ENCODE measurements around the gene ENTPD2. TPM values are rescaled to one million over a fixed set of nuclear protein-coding genes. Genes with fewer than 3 reads are reported as not detected.
A peak's percentile ranks its signal among the peaks of the same experiment; 100 is the strongest.

ENTPD2 gene
- total RNA-seq, 1 donor from 2014 or later: 5.2 TPM

GRCh38 chr9:137027369-137028262, 26.2 kb downstream of the ENTPD2 start, which contains the start of gene ABCA2:
TSS of gene ABCA2 (minus strand) at chr9:137028237. CDS start at chr9:137028140, 97 bp downstream.
- H3K27ac Mint-ChIP-seq: peak within 1 kb of the TSS; percentile 47
- peaks cover 8% of the 10 kb centered on the region for H3K4me1 Mint-ChIP-seq

DNA sequence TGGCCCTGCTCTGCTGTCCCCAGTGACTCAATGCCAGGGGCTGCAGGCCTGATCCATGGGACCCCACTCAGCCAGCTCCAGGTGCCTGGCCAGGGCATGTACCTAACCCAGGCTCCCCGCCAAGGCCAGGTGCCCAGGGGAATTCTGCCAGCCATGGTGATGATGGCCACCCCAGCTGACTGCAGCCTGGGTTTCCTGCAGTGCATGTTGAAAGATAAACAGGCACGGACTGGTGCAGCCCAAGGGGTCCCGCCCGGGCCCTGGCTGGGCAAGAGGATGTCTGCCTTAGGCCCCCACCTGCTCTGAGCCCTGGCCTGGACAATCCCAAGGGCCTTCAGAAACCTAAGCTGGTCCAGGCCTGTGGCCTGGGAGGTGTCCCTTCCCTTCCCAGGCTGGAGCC, 27.0 kb downstream of the ENTPD2 start:
- TF ChIP-seq, protein P1, sequence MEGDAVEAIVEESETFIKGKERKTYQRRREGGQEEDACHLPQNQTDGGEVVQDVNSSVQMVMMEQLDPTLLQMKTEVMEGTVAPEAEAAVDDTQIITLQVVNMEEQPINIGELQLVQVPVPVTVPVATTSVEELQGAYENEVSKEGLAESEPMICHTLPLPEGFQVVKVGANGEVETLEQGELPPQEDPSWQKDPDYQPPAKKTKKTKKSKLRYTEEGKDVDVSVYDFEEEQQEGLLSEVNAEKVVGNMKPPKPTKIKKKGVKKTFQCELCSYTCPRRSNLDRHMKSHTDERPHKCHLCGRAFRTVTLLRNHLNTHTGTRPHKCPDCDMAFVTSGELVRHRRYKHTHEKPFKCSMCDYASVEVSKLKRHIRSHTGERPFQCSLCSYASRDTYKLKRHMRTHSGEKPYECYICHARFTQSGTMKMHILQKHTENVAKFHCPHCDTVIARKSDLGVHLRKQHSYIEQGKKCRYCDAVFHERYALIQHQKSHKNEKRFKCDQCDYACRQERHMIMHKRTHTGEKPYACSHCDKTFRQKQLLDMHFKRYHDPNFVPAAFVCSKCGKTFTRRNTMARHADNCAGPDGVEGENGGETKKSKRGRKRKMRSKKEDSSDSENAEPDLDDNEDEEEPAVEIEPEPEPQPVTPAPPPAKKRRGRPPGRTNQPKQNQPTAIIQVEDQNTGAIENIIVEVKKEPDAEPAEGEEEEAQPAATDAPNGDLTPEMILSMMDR (IDR thresholded peaks at IDR 0.05; ENCODE audit: unreplicated experiment): no peak
- no peaks in the 10 kb centered on the region for H3K36me3 Mint-ChIP-seq
- no peaks in the 10 kb centered on the region for H3K9me3 Mint-ChIP-seq
- H3K4me1 Mint-ChIP-seq: peaks cover 8% of the 10 kb centered on the region
- no peaks in the 10 kb centered on the region for H3K27me3 Mint-ChIP-seq (ENCODE audit: low read depth)
- no peak overlapping the region for H3K27ac Mint-ChIP-seq
- no peak for DNase-seq (ENCODE audit: low spot score in 2 of 2, unreplicated experiment in 2 of 2)
- H3K4me3 Mint-ChIP-seq: peak overlapping the region; percentile 77

More at GRCh38 chr9:137027369-137028262, 26.2 kb downstream of the ENTPD2 start, which contains the start of gene ABCA2:
- Mint-ChIP-seq H3K9me3 (no peaks in the 10 kb centered on the region), H3K27me3 (ENCODE audit: low read depth) (no peaks in the 10 kb centered on the region), H3K36me3 (no peaks in the 10 kb centered on the region), H3K4me3 (peak within 1 kb of the TSS; percentile 77)
- no peak for DNase-seq (ENCODE audit: low spot score in 2 of 2, unreplicated experiment in 2 of 2)
- TF ChIP-seq, protein P1 (IDR thresholded peaks at IDR 0.05; ENCODE audit: unreplicated experiment): no peak

- H3K27me3 Mint-ChIP-seq (ENCODE audit: low read depth): no peaks in the 10 kb centered on the region
- H3K27ac Mint-ChIP-seq: no peak overlapping the region
- peaks cover 8% of the 10 kb centered on the region for H3K4me1 Mint-ChIP-seq
- DNase-seq (ENCODE audit: low spot score in 2 of 2, unreplicated experiment in 2 of 2): no peak
- peak overlapping the region; percentile 77 for H3K4me3 Mint-ChIP-seq
- TF ChIP-seq, protein P1 (IDR thresholded peaks at IDR 0.05; ENCODE audit: unreplicated experiment): no peak
- no peaks in the 10 kb centered on the region for H3K9me3 Mint-ChIP-seq
- H3K36me3 Mint-ChIP-seq: no peaks in the 10 kb centered on the region
These were observed 27.5 kb downstream of the ENTPD2 start for GRCh38 chr9:137026384-137026783.

GRCh38 chr9:137025517-137025966, 28.3 kb downstream of the ENTPD2 start:
- no peak overlapping the region for H3K4me3 Mint-ChIP-seq
- H3K36me3 Mint-ChIP-seq: no peaks in the 10 kb centered on the region
- H3K9me3 Mint-ChIP-seq: no peaks in the 10 kb centered on the region
- TF ChIP-seq, protein P1 (IDR thresholded peaks at IDR 0.05; ENCODE audit: unreplicated experiment): no peak
- no peak overlapping the region for H3K27ac Mint-ChIP-seq
- no peaks in the 10 kb centered on the region for H3K27me3 Mint-ChIP-seq (ENCODE audit: low read depth)
- peaks cover 8% of the 10 kb centered on the region for H3K4me1 Mint-ChIP-seq
- DNase-seq (ENCODE audit: low spot score in 2 of 2, unreplicated experiment in 2 of 2): no peak

GRCh38 chr9:137023583-137023991, 30.3 kb downstream of the ENTPD2 start:
- Mint-ChIP-seq H3K27me3 (ENCODE audit: low read depth) (no peaks in the 10 kb centered on the region), H3K27ac (no peak overlapping the region), H3K9me3 (no peaks in the 10 kb centered on the region), H3K4me3 (no peak overlapping the region), H3K4me1 (peaks cover 3% of the 10 kb centered on the region), H3K36me3 (peaks cover under 1% of the 10 kb centered on the region)
- TF ChIP-seq, protein P1 (IDR thresholded peaks at IDR 0.05; ENCODE audit: unreplicated experiment): no peak
- no peak for DNase-seq (ENCODE audit: low spot score in 2 of 2, unreplicated experiment in 2 of 2)
